ENCODE measurements around the gene FHOD1. TPM values are rescaled to one million over a fixed set of nuclear protein-coding genes. Genes with fewer than 3 reads are reported as not detected.

The FHOD1 gene
- polyA plus RNA-seq, 3 donors, result 5.1 to 152 (median 5.5) TPM

DNA sequence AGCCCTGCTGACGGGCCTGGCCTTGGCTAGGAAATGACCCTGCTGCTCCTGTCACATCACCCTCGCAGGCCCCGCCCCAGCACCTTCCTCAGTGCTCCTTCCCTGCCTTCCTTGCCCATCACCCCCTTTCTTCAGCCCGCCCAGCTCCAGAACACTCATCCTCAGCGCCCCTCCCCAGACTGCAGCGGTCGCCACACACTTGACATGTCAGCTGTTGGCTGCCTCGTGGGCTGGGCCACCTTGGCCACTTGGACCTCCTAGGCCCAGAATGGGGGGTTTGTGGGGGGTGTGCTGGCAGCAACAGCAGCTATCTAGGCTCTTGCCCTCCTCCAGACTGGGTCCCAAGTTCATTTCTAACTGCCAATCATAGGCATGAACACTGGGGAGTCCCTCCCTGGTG, 37.7 kb downstream of the FHOD1 start:
- no peak for DNase-seq
- no peak overlapping the region for H3K27ac Mint-ChIP-seq
- Histone ChIP-seq H3K79me2 (ENCODE audit: insufficient read depth, low read length) (no peaks in the 10 kb centered on the region), H3K27ac (ENCODE audit: low read depth in 1 of 2, low read length in 2 of 2) (no peak overlapping the region), H3K36me3 (replicated peaks in 1 of 2; ENCODE audit: control insufficient read depth in 1 of 2, insufficient read depth in 2 of 2, low read length in 2 of 2) (peaks cover 6 to 14% of the 10 kb centered on the region in 2 donors), H3K9ac (ENCODE audit: insufficient read depth, low read length, poor library complexity, severe bottlenecking) (no peak overlapping the region), H3K4me1 (ENCODE audit: control insufficient read depth in 1 of 2, insufficient read depth in 2 of 2, low read length in 2 of 2) (no peaks in the 10 kb centered on the region), H3K4me3 (replicated peaks in 1 of 3; ENCODE audit: low read depth in 2 of 3, low read length in 3 of 3) (no peak overlapping the region), H3K27me3 (ENCODE audit: control insufficient read depth in 2 of 2, insufficient read depth in 2 of 2, low read length in 2 of 2) (no peaks in the 10 kb centered on the region), H3K9me3 (replicated peaks in 1 of 2; ENCODE audit: control insufficient read depth in 1 of 2, insufficient read depth in 1 of 2, low read length in 2 of 2) (no peaks in the 10 kb centered on the region), H4K20me1 (ENCODE audit: insufficient read depth, low read length) (no peaks in the 10 kb centered on the region), H3K4me2 (replicated peaks; ENCODE audit: extremely low read depth, low read length, poor library complexity, severe bottlenecking) (no peak overlapping the region), H2AFZ (ENCODE audit: insufficient read depth, low read depth, low read length, poor library complexity, severe bottlenecking) (no peak overlapping the region)
- peaks cover 6% of the 10 kb centered on the region for H3K4me1 Mint-ChIP-seq
- peaks cover 0 to 9% (median 5%) of the 10 kb centered on the region in 3 donors for H3K27me3 Mint-ChIP-seq (ENCODE audit: low read depth in 3 of 3)
- peaks cover 0 to 2% (median 0%) of the 10 kb centered on the region in 7 donors for H3K9me3 Mint-ChIP-seq
- 83% methylated on average over 1 of the region's 8 CpGs for WGBS (ENCODE audit: insufficient coverage)
- H3K4me3 Mint-ChIP-seq, result peak overlapping the region in 1 of 2 donors; percentile 39
- peaks cover 8 to 23% of the 10 kb centered on the region in 2 donors for H3K36me3 Mint-ChIP-seq
- TF ChIP-seq, protein P1, sequence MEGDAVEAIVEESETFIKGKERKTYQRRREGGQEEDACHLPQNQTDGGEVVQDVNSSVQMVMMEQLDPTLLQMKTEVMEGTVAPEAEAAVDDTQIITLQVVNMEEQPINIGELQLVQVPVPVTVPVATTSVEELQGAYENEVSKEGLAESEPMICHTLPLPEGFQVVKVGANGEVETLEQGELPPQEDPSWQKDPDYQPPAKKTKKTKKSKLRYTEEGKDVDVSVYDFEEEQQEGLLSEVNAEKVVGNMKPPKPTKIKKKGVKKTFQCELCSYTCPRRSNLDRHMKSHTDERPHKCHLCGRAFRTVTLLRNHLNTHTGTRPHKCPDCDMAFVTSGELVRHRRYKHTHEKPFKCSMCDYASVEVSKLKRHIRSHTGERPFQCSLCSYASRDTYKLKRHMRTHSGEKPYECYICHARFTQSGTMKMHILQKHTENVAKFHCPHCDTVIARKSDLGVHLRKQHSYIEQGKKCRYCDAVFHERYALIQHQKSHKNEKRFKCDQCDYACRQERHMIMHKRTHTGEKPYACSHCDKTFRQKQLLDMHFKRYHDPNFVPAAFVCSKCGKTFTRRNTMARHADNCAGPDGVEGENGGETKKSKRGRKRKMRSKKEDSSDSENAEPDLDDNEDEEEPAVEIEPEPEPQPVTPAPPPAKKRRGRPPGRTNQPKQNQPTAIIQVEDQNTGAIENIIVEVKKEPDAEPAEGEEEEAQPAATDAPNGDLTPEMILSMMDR (IDR thresholded peaks at IDR 0.05), result no peak
- intact Hi-C loops (cut with micrococcal nuclease), result no loop called here

- Mint-ChIP-seq H3K27ac (peak overlapping the region in 1 of 7 donors; percentile 41), H3K36me3 (peaks cover 14 to 35% of the 10 kb centered on the region in 2 donors), H3K9me3 (peaks cover 0 to 2% (median 0%) of the 10 kb centered on the region in 7 donors), H3K4me1 (peaks cover 6% of the 10 kb centered on the region), H3K4me3 (no peak overlapping the region), H3K27me3 (ENCODE audit: low read depth in 3 of 3) (peaks cover 0 to 9% (median 5%) of the 10 kb centered on the region in 3 donors)
- Histone ChIP-seq H3K9me3 (replicated peaks in 1 of 2; ENCODE audit: control insufficient read depth in 1 of 2, insufficient read depth in 1 of 2, low read length in 2 of 2) (no peaks in the 10 kb centered on the region), H3K4me3 (replicated peaks in 1 of 3; ENCODE audit: low read depth in 2 of 3, low read length in 3 of 3) (no peak overlapping the region), H3K79me2 (ENCODE audit: insufficient read depth, low read length) (no peaks in the 10 kb centered on the region), H3K4me2 (replicated peaks; ENCODE audit: extremely low read depth, low read length, poor library complexity, severe bottlenecking) (no peak overlapping the region), H3K4me1 (ENCODE audit: control insufficient read depth in 1 of 2, insufficient read depth in 2 of 2, low read length in 2 of 2) (no peaks in the 10 kb centered on the region), H3K27ac (ENCODE audit: low read depth in 1 of 2, low read length in 2 of 2) (peak overlapping the region in 1 of 2 donors; percentile 12), H3K36me3 (replicated peaks in 1 of 2; ENCODE audit: control insufficient read depth in 1 of 2, insufficient read depth in 2 of 2, low read length in 2 of 2) (peaks cover 13 to 26% of the 10 kb centered on the region in 2 donors), H3K27me3 (ENCODE audit: control insufficient read depth in 2 of 2, insufficient read depth in 2 of 2, low read length in 2 of 2) (no peaks in the 10 kb centered on the region), H3K9ac (ENCODE audit: insufficient read depth, low read length, poor library complexity, severe bottlenecking) (no peak overlapping the region), H4K20me1 (ENCODE audit: insufficient read depth, low read length) (peaks cover 3% of the 10 kb centered on the region), H2AFZ (ENCODE audit: insufficient read depth, low read depth, low read length, poor library complexity, severe bottlenecking) (no peak overlapping the region)
- no peak for DNase-seq
- WGBS (ENCODE audit: insufficient coverage), result 90% methylated on average over 4 of the region's 11 CpGs
- TF ChIP-seq, protein P1 (IDR thresholded peaks at IDR 0.05), result no peak
- intact Hi-C loops (cut with micrococcal nuclease), result no loop called here
Observed at GRCh38 chr16:67208154-67208896, 39.0 kb downstream of the FHOD1 start.

Data from CD14-positive monocyte (primary cell).